WI38 (cell line): ENCODE results near the gene INTS12.

Experiments used
- H3K4me3 ChIP-seq: 2 replicates; pipeline ENCODE4 v1.5.1; 2011; ENCODE audit warnings: low read depth, mild to moderate bottlenecking, control low read depth, low read length
- CTCF ChIP-seq: IDR thresholded peaks from 2 replicates; pipeline ENCODE4 v1.5.1; 2012; ENCODE audit warnings: low read depth, mild to moderate bottlenecking, control low read depth, low read length

The INTS12 gene

GRCh38 chr4:105644257-105644656 is 64.2 kb downstream of the INTS12 start:
- no peak for TF ChIP-seq CTCF
- no peak overlapping the region for H3K4me3 ChIP-seq

- TF ChIP-seq CTCF: no peak
- H3K4me3 ChIP-seq: no peak overlapping the region
Measured at GRCh38 chr4:105641845-105642244, 66.6 kb downstream of the INTS12 start.

GRCh38 chr4:105637408-105638176 is 70.9 kb downstream of the INTS12 start:
- no peak overlapping the region for H3K4me3 ChIP-seq
- no peak for TF ChIP-seq CTCF

- no peak overlapping the region for H3K4me3 ChIP-seq
- no peak for TF ChIP-seq CTCF
Measured at GRCh38 chr4:105634402-105635080, 73.9 kb downstream of the INTS12 start.

- no peak for TF ChIP-seq CTCF
- H3K4me3 ChIP-seq: no peak overlapping the region
Measured at GRCh38 chr4:105633241-105633640, 75.2 kb downstream of the INTS12 start.
